DMS153 (cell line): ENCODE measurements around the gene NME3.
A peak's percentile ranks its signal among the peaks of the same experiment; 100 is the strongest.
"Not testable (repeated sequence)": the region's sequence is repeated elsewhere in the genome, so short reads cannot be mapped to it uniquely, and the experiment has no call there.

Source experiments
- DNase-seq: peaks from one replicate; lab custom pipeline; 2025; lab: John Stamatoyannopoulos, UW

The NME3 gene

DNA sequence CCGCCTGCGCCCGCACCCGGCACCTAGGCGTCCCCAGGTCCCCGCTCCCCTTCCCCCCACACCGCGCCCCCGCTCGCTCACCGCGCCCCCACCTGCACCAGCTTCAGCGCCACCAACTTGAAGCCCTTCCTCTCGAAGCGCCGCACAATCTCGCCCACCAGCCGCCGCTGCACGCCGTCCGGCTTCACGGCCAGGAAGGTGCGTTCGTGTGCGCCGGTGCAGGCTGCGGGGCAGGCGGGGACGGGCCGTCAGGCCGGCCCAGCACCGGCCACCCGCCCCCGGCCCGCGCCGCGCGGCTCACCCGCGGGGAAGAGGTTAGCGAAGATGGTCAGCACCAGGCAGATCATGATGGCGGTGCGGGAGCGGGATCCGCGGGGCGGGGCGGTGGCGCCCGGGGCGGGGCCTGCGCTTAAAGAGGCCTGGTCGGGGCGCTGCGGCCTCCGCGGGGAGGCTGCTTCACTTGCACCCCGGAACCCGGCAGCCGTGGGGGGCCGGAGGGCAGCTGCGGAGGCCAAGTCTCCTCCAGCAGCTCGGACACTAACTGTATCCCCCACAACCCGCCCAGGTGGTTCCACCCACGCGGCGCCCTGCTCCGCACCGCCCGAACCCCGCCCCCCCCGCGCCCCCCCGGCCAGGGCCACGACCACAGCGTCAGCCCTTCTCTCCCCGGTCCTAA is at the start of gene NME3:
Gene NME3 (minus strand): TSS at position 356 of the 676 bp plus-strand sequence. CDS start 9 bp downstream, at position 347.
- no peak for DNase-seq

DNA sequence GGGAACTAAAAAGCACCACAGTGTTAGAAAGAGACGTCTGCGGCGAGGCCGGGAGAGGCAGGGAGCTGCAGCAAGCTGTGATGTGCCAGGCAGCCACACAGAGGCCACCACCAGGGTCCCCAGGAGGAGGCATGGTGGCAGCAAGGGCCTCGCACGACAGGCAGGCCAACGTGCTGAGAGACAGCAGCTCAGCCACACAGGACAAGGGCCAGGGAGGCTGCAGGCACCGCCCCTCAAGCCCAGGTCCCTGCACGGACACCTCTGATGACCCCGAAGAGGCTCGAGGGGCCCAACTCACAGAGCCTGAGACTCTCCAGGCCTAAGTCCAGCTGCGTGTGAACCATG is 49.6 kb upstream of the NME3 start:
- DNase-seq: no peak

DNA sequence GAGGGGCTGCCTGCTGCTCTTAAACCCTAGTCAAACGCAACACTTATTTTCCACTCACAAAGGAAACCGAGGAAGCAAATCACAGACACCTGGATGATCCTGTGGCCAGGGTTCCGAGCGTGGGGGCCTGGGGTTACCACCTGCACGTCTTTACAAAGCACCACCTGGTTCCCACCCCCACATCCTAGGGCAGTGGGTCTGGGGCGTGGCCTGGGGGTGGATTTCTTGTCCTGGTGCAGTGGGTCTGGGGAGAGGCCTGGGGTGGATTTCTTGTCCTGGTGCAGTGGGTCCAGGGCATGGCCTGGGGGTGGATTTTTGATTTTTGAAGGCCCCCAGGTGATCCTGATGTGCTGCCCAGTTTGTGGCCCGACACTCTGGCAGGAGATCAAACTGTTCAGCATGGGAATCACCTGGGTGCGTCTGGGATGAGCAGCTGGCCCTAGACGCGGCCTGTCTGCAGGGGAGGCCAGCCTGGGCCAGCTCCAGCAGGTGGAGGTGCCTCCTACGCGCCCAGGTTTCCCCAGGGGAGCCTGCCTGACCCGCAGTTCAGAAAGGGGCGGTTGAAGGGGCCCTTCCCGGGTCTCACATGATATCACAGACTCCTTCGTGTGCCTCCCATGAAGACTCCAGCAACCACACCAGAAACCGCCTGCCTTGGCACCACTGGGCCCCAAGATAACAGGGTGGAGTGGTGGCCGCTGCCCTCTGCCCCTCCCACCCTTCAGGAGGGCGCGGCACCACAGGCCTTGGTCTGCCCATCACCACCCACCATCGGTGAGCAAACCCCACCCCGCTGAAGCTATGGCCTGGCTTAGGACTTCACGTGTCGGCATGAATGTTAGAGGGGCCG is 49.0 kb upstream of the NME3 start:
- no peak for DNase-seq

DNA sequence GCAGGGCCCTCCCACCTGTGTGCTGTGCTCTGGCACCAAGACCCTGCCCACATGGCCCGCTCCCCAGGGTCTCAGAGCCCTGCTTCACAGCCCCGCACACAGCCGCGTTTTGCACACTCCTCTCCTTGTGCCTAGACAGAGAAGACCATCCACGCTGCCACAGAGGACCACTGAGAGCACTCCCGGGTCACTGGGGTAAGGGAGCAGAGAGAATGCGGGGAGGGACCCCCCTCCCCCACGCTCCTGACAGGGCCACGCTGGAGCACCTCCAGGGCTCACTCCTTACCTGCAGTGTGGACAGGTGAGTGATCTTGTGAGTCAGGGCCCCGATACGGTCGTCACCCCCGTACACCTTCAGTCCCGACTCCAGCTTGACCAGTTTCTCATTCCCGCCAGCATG is 48.3 kb upstream of the NME3 start:
- DNase-seq: no peak

DNA sequence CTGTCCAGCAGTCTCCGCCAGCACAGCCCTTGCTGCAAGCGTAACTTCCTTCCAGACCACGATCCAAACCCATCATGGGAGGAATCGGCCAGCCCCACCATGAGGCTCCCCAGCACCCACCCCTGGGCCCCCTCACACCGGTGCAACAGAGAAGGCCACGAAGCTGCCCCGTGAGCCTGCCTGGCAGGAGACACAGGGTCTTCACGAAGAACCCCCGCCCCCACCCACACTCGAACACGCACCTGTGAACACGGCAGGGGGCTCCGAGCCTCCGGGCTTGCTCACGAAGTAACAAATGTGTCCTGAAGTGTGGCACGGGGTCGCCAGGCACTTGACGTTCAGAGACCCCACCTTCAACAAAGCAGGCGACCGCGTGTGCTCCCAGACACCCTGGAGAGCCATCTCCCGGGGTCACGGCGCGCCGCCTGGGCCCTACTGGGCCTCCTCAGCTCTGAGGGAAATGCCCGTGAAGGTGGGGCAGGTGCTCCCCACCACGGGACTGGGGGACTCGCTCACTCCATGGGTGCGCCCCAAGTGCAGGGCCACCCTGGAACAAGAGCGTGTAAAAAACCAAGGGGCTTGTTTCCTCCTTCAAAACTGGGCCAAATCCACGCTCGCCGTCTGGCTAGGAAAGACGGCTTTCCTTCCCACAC is 47.7 kb upstream of the NME3 start:
- no peak for DNase-seq

DNA sequence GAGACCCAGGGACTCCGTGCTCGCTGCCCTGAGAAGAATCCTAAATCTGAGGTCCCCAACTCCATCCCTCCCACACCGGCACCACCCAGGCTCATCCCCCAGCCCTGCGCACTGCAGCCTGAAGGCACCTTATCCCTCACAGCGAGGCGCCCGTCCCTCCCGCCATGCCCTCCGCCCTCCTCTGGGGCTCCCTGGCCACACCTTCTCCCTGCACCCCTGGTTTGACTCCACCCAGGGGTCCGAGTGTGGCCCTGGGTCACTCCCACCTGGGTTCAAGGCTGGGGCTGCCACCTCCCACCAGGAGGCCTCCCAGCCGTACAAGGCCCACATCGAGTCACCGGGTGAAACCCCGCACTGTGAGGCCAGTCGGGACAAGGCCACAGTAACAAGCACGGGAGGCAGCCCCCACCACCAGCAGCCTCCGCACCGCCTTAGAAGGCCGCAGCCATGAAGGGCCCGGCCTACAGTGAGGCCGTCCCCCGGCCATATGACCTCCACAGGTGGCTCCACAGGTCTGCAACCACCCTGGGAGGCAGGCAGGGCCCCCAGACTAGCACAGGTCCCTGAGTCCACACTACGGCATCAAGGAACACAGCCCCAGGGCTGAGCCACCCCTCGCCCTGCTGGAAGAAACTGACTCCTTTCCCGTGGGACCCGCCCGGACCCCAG is 47.0 kb upstream of the NME3 start:
- DNase-seq: no peak

DNA sequence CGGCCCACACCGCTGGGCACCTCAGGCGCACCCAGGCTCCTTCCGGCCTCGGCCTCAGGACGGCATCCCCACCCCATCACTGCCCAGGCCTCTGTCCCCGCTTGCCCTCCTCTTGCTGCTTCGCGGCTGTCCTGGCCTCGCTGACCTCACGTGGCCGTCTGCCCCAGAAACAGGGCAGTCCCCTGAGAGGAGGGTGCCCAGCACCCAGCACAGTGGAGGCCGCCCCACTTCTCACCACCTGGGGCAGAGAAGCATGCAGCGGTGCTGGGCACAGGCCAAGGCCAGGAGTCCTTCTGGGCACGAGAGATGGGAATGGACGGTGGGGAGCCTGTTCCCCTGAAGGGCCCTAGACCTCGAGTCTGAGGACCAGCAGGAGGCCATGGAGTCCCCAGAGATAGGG is 46.4 kb upstream of the NME3 start:
- DNase-seq: no peak

DNA sequence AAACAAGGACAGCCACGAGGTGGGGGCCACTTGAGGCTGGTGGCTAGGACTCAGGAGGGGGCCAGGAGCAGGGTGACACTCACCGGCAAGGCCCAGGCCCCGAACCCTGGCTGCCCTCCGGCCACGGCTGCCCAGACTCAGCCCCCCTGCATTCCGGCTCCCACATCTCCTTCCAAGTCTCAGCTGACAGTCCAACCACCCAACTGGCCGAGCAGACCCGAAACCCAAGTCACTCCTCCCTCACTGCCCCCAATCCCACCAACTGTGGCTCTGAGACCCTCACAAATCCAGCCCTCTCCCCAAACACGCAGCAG is 45.9 kb upstream of the NME3 start:
- no peak for DNase-seq

DNA sequence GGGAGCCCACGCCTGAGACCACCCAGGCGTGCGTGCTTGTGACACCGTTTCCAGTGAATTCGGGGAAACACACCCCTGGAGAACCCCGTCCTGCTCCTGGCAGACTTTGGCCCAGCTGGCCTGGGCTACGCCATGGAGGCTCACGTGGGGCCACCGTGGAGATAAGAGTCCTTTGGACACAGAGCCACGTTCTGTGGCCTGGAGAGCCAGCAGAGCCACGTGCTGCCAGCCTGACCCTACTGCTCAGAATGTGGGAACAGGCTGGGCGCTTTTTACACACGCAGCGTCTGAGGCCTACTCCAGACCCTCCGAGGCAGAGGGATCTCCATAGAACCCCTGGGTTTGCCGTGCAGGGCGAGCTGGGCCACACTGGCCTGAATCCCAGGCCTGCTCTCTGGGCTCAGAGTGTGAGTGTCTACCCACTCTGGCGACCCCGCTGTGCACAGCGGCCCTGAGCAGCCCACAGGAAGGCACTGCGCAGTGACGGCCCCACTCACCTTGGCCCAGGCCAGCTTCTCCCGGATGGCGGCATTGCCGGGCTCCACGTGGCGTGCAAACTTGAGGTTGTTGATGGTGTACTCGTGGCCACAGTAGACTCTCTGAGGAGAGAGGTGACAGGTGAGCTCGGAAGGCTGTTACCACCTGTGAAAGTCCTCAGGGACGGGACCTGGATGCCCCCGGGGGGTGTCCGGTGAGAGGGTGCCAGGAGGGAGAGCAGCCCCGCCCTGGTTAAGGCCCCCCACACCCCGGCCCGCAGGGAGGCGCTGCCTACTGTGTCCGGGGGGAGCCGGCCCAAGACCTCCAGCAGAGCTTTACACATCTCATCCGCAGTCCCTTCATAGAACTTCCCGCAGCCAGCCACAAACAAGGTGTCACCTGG is 45.3 kb upstream of the NME3 start:
- DNase-seq: no peak

DNA sequence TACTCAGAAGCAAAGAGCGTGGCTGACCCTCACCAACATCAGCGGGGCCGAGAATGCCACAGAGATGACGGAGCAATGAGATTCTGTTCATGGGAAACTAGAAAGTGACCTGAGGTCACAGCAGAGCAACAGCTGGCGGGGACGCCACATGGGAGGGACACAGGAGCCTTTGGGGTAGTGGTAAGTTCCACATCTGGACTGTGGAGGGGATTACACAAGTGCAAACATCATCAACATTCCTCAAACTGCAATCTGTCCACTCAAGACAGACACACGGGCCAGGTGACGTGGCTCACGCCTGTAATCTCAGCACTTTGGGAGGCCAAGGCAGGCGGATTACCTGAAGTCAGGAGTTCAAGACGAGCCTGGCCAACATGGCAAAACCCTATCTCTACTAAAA is 44.1 kb upstream of the NME3 start:
- no peak for DNase-seq

DNA sequence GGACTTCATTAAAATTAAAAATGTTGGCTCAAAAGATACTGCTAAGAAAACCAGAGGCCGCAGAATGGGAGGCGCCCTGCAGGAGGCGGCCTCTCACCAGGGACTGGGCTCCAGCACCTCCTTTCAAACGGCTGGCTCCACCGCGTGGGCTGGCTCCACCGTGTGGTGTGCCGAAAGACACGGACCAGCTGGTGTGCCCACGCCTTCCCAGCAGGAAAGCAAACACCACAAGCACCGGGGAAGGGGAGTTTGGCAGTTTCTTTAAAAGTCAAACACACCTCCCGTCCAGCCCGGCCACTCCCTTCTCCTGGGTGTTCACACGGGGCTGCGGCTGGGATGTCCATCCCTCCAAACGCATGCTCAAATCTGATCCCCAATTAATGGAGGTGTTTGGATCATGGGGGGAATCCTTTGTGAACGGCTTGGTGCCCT is 41.4 kb upstream of the NME3 start:
- peak; percentile 12 for DNase-seq

DNA sequence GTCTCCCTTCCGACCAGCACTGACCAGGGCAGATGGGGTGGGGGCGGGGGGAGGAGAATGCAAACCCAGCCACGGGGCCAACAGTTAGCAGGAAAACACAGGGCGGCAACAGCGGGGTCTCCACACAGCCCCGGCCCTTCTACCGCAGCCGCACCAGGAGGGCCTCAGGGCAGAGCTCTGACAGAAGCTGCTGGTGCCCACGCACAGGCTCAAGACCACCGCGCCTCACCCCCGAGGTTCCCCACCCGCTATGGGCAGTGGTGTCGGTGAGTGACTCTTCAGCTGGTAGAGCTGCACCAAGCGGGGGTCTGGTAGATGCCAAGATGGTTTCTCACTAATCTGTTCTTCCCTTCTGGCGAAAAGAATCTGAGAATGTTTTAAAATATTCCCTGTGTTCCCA is 39.2 kb upstream of the NME3 start:
- no peak for DNase-seq

DNA sequence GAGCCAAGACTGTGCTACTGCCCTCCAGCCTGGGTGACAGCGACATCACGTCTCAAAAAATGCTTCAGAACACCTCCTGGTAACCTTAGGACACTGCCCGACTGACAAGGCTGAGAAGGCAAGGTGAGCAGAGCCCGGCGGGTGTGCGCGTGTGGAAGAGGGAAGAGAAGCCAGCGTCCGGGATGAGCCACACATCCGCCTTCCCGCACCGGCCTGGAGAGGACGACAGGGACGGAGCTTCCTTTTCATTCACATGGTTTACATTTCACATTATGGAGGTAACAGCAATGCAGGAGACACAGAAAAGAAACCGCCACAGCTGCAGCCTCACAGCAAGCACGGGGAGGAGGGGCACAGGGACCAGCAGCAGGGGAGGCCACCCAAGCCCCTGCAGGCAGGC is 38.8 kb upstream of the NME3 start:
- DNase-seq: no peak

DNA sequence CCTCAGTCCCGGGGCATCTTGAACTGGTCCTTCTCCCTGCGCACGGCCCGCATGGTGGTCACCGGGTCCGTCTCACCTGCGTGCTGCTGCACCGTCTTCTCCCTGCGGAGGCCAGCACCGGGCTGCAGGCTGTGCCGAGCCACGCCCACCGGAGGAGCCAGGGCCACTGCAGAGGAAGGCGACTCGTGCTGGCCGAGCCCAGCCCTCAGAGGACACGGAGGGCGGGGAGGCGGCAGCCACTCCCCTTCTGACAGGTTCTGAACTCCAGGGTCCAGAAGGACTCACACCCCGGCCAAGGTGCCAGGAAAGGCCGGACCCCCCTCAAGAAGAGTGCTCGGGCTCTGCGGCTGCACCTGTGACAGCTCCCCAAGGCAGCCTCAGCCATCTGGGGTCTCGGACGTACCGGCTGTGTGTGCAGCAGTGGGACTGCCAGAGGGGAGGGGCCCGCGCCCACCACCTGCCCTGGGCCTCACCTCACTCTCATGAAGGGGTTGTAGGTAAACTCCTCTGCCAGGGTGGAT is 38.0 kb upstream of the NME3 start:
- DNase-seq: no peak

DNA sequence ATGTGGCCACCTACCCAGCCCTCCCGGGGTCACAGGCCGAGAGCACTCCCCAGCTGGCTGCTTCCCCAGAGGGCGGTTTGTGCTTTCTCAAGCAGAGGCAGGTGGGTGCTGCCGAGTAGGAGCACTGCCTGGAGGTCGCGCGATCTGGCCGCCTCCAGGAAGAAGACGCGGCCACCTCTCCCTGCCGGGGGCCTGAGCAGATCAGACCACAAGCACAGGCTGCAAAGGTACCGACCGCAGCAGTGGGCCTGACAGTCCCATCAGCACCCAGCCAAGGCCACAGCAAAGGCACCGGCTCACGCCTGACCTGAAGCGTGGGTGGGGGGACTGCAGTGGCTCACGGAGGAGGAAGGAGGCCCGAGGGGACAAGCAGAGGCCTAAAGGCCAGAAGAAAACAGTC is 37.3 kb upstream of the NME3 start:
- DNase-seq: no peak

DNA sequence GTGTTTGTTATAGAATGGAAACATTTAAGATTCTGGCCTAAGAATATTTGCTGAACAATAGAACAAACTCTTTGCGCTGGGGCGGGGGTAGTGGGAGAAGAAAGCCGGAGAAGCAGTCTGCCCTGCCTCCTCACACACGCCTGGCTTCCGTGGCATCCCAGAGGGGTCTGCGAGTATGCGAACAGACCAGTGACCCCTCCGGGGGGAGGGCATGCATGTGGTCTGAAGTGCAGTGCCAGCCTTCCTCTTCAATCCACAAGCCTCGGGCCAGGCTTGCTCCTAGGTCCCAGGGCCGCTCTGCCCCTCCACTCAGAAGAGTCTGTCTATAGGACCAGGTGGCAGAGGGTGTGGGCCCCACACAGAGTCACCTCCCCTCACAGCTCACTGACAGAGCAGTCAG is 36.3 kb upstream of the NME3 start:
- DNase-seq: no peak

DNA sequence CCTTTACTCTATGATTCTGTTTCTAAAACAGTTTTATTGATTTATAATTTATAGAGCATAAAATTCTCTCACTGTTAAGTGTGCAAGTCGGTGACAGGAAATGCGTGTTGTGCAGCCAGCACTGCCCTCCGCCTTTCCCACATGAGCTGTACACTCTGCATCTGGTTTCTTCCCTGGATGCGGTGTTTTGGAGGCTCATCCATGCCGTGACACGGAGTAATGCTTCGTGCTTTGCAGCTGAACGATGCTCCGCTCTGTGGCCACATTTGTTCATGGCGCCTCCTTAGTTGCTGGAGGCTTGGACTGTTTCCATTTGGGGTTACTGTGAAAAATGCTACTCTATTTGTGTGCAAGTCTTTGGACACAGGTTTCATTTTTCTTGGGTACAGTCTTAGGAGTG is 29.4 kb upstream of the NME3 start:
- DNase-seq: no peak

DNA sequence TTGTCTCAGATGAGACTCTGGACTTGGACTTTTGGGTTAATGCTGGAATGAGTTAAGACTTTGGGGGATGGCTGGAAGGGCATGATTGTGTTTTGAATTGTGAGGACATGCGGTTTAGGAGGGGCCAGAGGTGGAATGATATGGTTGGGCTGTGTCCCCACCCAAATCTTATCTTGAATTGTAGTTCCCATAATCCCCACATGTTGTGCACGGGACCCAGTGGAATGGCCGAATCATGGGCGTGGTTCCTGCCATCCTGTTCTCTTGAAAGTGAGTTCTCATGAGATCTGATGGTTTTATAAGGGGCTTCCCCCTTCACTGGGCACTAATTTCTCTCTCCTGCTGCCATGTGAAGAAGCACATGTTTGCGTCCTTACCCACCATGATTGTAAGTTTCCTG is 27.9 kb upstream of the NME3 start:
- not testable (repeated sequence) for DNase-seq

DNA sequence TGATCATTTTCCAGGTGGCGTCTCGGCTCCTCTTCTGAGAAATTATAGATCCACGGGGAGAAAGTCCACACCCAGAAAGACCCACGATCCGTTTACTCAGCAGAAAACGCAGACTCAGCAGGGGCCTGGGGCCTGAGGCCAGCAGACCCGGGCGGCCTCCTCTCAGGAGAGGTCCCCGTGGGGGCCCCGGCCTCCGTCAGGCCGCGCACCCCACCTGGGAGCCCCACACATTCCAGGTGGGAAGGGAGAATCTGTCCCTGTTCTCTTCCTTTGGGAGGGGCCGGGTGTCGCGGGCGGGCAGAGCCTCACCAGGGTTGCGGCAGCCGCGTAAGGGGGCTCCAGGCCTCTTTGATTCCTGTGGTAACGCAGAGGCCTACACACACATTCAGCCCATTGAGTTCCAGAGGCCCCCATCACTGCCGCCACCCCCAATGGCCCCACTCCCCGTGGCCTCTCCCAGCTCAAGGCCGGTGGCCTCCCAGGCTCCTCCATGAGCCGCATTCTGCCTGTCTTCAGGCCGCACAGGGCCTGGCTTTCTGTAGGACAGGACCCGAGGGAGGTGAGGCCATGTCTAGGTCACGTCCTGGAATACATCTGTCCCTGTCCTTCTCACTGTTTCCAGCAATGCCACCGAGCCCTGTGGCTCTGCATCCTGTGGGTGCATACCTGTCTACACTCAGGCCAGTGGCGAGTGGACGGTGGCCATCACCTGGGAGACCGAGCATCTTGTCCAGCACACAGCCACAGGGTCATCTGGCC is 23.7 kb upstream of the NME3 start:
- DNase-seq: no peak

DNA sequence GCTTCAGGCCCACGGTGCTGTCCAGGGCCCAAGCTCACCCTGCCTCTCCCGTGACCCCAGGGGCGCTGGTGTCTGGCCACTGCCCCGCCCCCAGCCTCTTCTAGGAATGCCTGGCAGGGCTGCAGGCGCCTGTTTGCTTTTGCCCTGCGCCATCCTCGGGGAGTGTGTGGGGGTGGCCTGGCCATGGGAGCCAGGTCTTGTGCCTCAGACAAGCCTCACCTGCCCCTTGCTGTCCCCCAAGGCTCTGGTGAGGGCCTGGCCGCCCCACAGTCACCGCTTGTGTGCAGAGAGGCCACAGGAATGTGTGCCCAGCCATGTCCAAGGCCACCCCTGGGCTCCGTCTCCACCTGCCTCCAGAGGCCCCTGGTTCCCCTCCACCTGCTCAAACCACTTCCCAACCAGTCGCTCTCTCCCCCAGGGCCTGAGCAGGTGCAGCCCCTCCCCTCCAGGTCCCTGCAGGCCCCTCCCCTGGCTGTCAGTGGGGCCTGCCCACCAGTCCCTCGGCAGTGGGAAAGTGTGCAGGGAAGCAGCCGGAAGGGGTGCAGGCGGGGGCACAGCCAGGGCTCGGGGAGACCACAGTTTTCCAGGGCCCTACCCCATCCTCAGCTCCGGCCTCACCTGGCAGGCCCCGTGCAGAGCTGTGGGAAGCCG is 23.0 kb upstream of the NME3 start:
- DNase-seq: no peak
